HepG2 (cell line): ENCODE data around the gene POFUT2. TPM values are rescaled to one million over a fixed set of nuclear protein-coding genes. Genes with fewer than 3 reads are reported as not detected.

ENCODE experiments used
- ASH2L ChIP-seq: fragments of 300-600, 200-600 bp; sonication (generic); IDR thresholded peaks from 2 replicates; pipeline ENCODE4 v1.7.0; 2017; ENCODE audit warnings: low read depth, mild to moderate bottlenecking, moderate library complexity, mixed read lengths, low read length; ENCODE audit not compliant: insufficient read length
- BCL6 ChIP-seq: IDR thresholded peaks from 2 replicates; pipeline ENCODE4 v1.6.1; 2016; ENCODE audit warnings: missing genetic modification reagents, missing compliant biosample characterization
- BHLHE40 ChIP-seq: IDR thresholded peaks from 2 replicates; pipeline ENCODE4 v1.6.1; 2011; ENCODE audit warnings: low read length, improper control_type of control experiment
- HNRNPUL1 ChIP-seq: fragments of 200-400 bp; formaldehyde crosslinking; IDR thresholded peaks from 2 replicates; pipeline ENCODE4 v1.6.1; 2017; ENCODE audit warnings: low read depth, mild to moderate bottlenecking, low read length, moderate library complexity
- HOXA9 ChIP-seq: sonication (generic); formaldehyde crosslinking; IDR thresholded peaks from 2 replicates; pipeline ENCODE4 v1.8.1; 2022; ENCODE audit warnings: missing genetic modification reagents, mild to moderate bottlenecking, moderate library complexity, borderline replicate concordance
- KLF12 ChIP-seq: sonication (generic); formaldehyde crosslinking; IDR thresholded peaks from 2 replicates; pipeline ENCODE4 v1.4.0; 2020; ENCODE audit warnings: missing genetic modification reagents, borderline replicate concordance
- KLF16 ChIP-seq, 2 experiments: sonication (generic) in 1 of 2; formaldehyde crosslinking in 1 of 2; IDR thresholded peaks; 2 replicates each; pipeline versions ENCODE4 v1.6.1 to v1.8.0; 2016 to 2023; ENCODE audit warnings: missing genetic modification reagents in 2 of 2, missing compliant biosample characterization in 1 of 2
- MATR3 ChIP-seq: sonication (generic); formaldehyde crosslinking; IDR thresholded peaks from 2 replicates; pipeline ENCODE4 v1.4.0; 2020; ENCODE audit warnings: missing genetic modification reagents
- NFRKB ChIP-seq: fragments of 450-650 bp; IDR thresholded peaks from 2 replicates; pipeline ENCODE4 v1.6.1; 2017
- NONO ChIP-seq, 2 experiments: fragments of 450-650 bp in 1 of 2; sonication (generic) in 1 of 2; formaldehyde crosslinking in 1 of 2; IDR thresholded peaks in 1 of 2; conservative IDR thresholded peaks in 1 of 2; 2 replicates each; pipeline versions ENCODE4 v1.6.1 to v1.8.0; 2017 to 2022; ENCODE audit warnings: mild to moderate bottlenecking in 1 of 2, missing genetic modification reagents in 1 of 2, moderate library complexity in 1 of 2
- NR2F1 ChIP-seq, 2 experiments: fragments of 450-650 bp in 1 of 2; formaldehyde crosslinking in 1 of 2; IDR thresholded peaks; 2 replicates each; pipeline versions ENCODE4 v1.5.0 to v1.6.1; 2016 to 2020; ENCODE audit warnings: mild to moderate bottlenecking in 1 of 2, missing compliant biosample characterization in 1 of 2, missing genetic modification reagents in 1 of 2, moderate library complexity in 1 of 2
- NR2F6 ChIP-seq, 2 experiments: IDR thresholded peaks; 2 replicates each; pipeline ENCODE4 v1.6.1; 2016; ENCODE audit warnings: antibody characterized with exemption in 1 of 2, mild to moderate bottlenecking in 1 of 2
- NRL ChIP-seq: sonication (generic); formaldehyde crosslinking; IDR thresholded peaks from 2 replicates; pipeline ENCODE4 v1.5.0; 2020; ENCODE audit warnings: missing genetic modification reagents, mild to moderate bottlenecking, moderate library complexity, borderline replicate concordance
- PHF21A ChIP-seq: sonication (generic); formaldehyde crosslinking; IDR thresholded peaks from 2 replicates; pipeline ENCODE4 v1.5.0; 2020; ENCODE audit warnings: mild to moderate bottlenecking, missing genetic modification reagents
- RNF2 ChIP-seq: fragments of 450-650 bp; conservative IDR thresholded peaks from 2 replicates; pipeline ENCODE4 v1.6.1; 2016; ENCODE audit warnings: low read depth
- SPEN ChIP-seq: sonication (generic); formaldehyde crosslinking; IDR thresholded peaks from 2 replicates; pipeline ENCODE4 v1.5.1; 2020; ENCODE audit warnings: low read depth, mild to moderate bottlenecking, missing genetic modification reagents
- SRSF1 ChIP-seq: fragments of 200-400 bp; formaldehyde crosslinking; optimal IDR thresholded peaks from 2 replicates; pipeline ENCODE3; 2017; ENCODE audit warnings: mild to moderate bottlenecking, low read depth, low read length, moderate library complexity
- U2AF1 ChIP-seq: fragments of 200-400 bp; formaldehyde crosslinking; optimal IDR thresholded peaks from 2 replicates; pipeline ENCODE3; 2017; ENCODE audit warnings: mild to moderate bottlenecking, low read depth, low read length
- U2AF2 ChIP-seq: fragments of 200-400 bp; formaldehyde crosslinking; IDR thresholded peaks from 2 replicates; pipeline ENCODE4 v1.6.1; 2017; ENCODE audit warnings: low read depth, mild to moderate bottlenecking, low read length
- WIZ ChIP-seq: sonication (generic); formaldehyde crosslinking; IDR thresholded peaks from 2 replicates; pipeline ENCODE4 v1.5.1; 2020; ENCODE audit warnings: mild to moderate bottlenecking, missing genetic modification reagents
- ZNF224 ChIP-seq: sonication (generic); formaldehyde crosslinking; IDR thresholded peaks from 2 replicates; pipeline ENCODE4 v1.5.0; 2020; ENCODE audit warnings: mild to moderate bottlenecking, missing genetic modification reagents
- ZNF333 ChIP-seq: sonication (generic); formaldehyde crosslinking; IDR thresholded peaks from 2 replicates; pipeline ENCODE4 v1.4.0; 2020; ENCODE audit warnings: mild to moderate bottlenecking, missing genetic modification reagents, borderline replicate concordance
- ZNF350 ChIP-seq: sonication (generic); formaldehyde crosslinking; IDR thresholded peaks from 2 replicates; pipeline ENCODE4 v1.4.0; 2020; ENCODE audit warnings: mild to moderate bottlenecking, low read depth, missing genetic modification reagents, borderline replicate concordance
- ZNF558 ChIP-seq: sonication (generic); formaldehyde crosslinking; IDR thresholded peaks from 2 replicates; pipeline ENCODE4 v1.9.0; 2022; ENCODE audit warnings: mild to moderate bottlenecking, missing genetic modification reagents, borderline replicate concordance
- polyA plus RNA-seq, 8 experiments: library from polyadenylated mRNA; depleted of rRNA in 3 of 8; stranded (reverse) in 7 of 8; unstranded in 1 of 8; fragments of >200 nt; fragmentation: Illumina TruSeq in 4 of 8; extraction: Trizol in 4 of 8; gene quantifications; 2 replicates each; pipeline versions ENCODE4 v1.2.1 to v1.2.3, GENCODE V29; 2011 to 2016; ENCODE audit warnings: low read depth in 4 of 8, missing spikeins in 1 of 8, mixed read lengths in 1 of 8; ENCODE audit not compliant: insufficient read depth in 1 of 8
- total RNA-seq, 5 experiments: library from RNA; depleted of rRNA; stranded (reverse); fragments of >200 nt; fragmentation: Illumina TruSeq; extraction: Trizol; gene quantifications; 2 replicates each; pipeline ENCODE4 v1.2.3, GENCODE V29; 2016; ENCODE audit warnings: low read depth in 1 of 5
- TF ChIP-seq, protein P1 (sequence below): sonication (generic); formaldehyde crosslinking; IDR thresholded peaks from 2 replicates; pipeline ENCODE4 v1.4.0; 2020; ENCODE audit warnings: missing genetic modification reagents
- TF ChIP-seq, protein P2 (sequence below): IDR thresholded peaks from 2 replicates; pipeline ENCODE4 v1.6.1; 2016; ENCODE audit warnings: mild to moderate bottlenecking, missing biosample characterization, missing genetic modification reagents
- TF ChIP-seq, protein P3 (sequence below): sonication (generic); formaldehyde crosslinking; IDR thresholded peaks from 2 replicates; pipeline ENCODE4 v1.8.1; 2023; ENCODE audit warnings: missing genetic modification reagents, mild to moderate bottlenecking, borderline replicate concordance
- TF ChIP-seq, protein P4 (sequence below): sonication (generic); formaldehyde crosslinking; IDR thresholded peaks from 2 replicates; pipeline ENCODE4 v1.5.0; 2020; ENCODE audit warnings: missing genetic modification reagents

Gene POFUT2
- total and polyA plus RNA-seq, 2 of the 13 experiments (the other 11 are each of a cell fraction or from before 2014, with no cell fraction given) = 22.8 to 24.0 TPM

DNA sequence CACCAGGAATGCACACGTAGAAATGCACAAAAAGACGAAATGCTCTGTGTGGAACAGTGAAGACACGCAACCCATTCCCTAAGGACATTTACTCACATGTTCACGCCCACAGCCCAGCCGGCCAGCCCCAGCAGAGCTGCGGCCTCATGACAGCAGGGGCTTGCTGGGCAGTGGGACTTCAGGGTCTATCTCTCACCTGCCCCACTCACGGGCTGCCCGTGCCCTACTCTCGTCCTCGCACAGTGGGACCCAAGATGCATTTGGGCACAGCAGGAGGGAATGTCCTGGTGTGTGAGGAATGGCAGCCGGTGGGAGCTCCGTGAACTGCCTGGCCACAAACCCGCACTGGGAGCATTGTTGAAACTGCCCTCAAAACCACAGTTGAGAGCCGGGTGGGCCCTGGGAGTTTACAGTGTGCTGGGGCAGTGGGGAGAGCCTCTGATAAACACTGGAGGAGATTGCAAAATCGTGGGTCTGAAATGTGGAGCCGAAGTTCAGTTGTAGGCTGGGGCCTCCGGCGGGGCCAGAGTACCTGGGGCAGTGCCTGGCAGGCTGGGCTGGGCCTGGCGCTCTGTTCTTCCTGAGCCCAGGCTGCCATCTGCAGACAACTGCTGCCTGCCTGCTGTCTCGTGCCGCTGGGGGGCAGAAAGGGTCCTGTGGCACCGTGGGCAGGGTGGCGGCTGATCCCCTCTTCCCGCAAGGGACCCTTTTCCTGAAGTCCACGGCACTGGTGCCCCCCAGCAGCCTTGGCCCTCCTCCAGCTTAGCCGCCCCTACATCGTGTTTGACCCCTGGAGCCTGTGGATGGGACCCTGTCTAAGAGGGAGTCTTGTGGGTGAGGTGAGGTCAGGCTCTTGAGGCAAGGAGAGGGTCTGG is 20.7 kb upstream of the POFUT2 start (continued):
- TF ChIP-seq, protein P1, sequence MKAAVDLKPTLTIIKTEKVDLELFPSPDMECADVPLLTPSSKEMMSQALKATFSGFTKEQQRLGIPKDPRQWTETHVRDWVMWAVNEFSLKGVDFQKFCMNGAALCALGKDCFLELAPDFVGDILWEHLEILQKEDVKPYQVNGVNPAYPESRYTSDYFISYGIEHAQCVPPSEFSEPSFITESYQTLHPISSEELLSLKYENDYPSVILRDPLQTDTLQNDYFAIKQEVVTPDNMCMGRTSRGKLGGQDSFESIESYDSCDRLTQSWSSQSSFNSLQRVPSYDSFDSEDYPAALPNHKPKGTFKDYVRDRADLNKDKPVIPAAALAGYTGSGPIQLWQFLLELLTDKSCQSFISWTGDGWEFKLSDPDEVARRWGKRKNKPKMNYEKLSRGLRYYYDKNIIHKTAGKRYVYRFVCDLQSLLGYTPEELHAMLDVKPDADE = no peak
- TF ChIP-seq SPEN (CRISPR knock-in tag) = peak; percentile 71
- no peak for TF ChIP-seq MATR3 (CRISPR knock-in tag)
- peak; percentile 97 for TF ChIP-seq PHF21A (CRISPR knock-in tag)
- TF ChIP-seq, protein P2, sequence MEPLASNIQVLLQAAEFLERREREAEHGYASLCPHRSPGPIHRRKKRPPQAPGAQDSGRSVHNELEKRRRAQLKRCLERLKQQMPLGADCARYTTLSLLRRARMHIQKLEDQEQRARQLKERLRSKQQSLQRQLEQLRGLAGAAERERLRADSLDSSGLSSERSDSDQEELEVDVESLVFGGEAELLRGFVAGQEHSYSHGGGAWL (CRISPR knock-in tag) = peak; percentile 35; the same call in 1 of the 2 replicates
- TF ChIP-seq ASH2L = peak; percentile 32
- no peak; the same call in 1 of the 2 replicates for TF ChIP-seq RNF2
- TF ChIP-seq, protein P3, sequence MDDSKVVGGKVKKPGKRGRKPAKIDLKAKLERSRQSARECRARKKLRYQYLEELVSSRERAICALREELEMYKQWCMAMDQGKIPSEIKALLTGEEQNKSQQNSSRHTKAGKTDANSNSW = no peak
- TF ChIP-seq KLF12 (CRISPR knock-in tag) = no peak
- peak in 1 of 2 experiments; percentile 51; a peak in 1 of 4 replicates for TF ChIP-seq KLF16 (CRISPR knock-in tag; IDR thresholded peaks at IDR 0.05)
- no peak for TF ChIP-seq HNRNPUL1
- TF ChIP-seq WIZ (CRISPR knock-in tag) = no peak
- TF ChIP-seq, protein P4, sequence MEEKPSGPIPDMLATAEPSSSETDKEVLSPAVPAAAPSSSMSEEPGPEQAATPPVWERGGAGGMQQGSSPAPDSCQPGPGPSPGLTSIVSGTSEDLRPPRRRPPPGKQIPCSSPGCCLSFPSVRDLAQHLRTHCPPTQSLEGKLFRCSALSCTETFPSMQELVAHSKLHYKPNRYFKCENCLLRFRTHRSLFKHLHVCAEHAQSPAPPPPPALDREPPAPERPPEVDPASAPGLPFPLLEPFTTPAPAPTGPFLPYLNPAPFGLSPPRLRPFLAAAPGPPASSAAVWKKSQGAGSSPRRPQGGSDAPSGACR = peak; percentile 67; the same call in 1 of the 2 replicates
- TF ChIP-seq BCL6 (CRISPR knock-in tag) = peak; percentile 78
- TF ChIP-seq ZNF350 (CRISPR knock-in tag) = peak; percentile 84
- TF ChIP-seq U2AF2 = no peak
- TF ChIP-seq NRL (CRISPR knock-in tag) = peak; percentile 58; the same call in 1 of the 2 replicates
- peak; percentile 74 for TF ChIP-seq NR2F6 (IDR thresholded peaks at IDR 0.05)
- TF ChIP-seq NR2F6 (CRISPR knock-in tag; IDR thresholded peaks at IDR 0.05) = peak; percentile 68; the same call in 1 of the 2 replicates
- peak; percentile 47 for TF ChIP-seq SRSF1
- TF ChIP-seq NFRKB = no peak
- TF ChIP-seq HOXA9 (CRISPR knock-in tag) = no peak
- TF ChIP-seq ZNF224 (CRISPR knock-in tag) = no peak
- no peak for TF ChIP-seq NONO (IDR thresholded peaks at IDR 0.05)
- no peak for TF ChIP-seq NONO (CRISPR knock-in tag; conservative IDR thresholded peaks at IDR 0.05)
- TF ChIP-seq U2AF1 = no peak
- TF ChIP-seq ZNF333 (CRISPR knock-in tag) = peak; percentile 86; the same call in 1 of the 2 replicates
- TF ChIP-seq ZNF558 (CRISPR knock-in tag) = peak; percentile 72; the same call in 1 of the 2 replicates
- no peak; the same call in 1 of the 2 replicates for TF ChIP-seq BHLHE40
- no peak for TF ChIP-seq NR2F1 (CRISPR knock-in tag; IDR thresholded peaks at IDR 0.05)
